Measurements from ENCODE around the gene EVA1A. TPM values are rescaled to one million over a fixed set of nuclear protein-coding genes. Genes with fewer than 3 reads are reported as not detected.

EVA1A gene
- total RNA-seq, 1 donor from 2014 or later: not detected

GRCh38 chr2:75515584-75516368 is 45.0 kb downstream of the EVA1A start:
- Mint-ChIP-seq H3K4me3 (ENCODE audit: unreplicated experiment) (no peak overlapping the region), H3K36me3 (ENCODE audit: unreplicated experiment) (peaks cover 6% of the 10 kb centered on the region), H3K27me3 (ENCODE audit: unreplicated experiment) (no peaks in the 10 kb centered on the region), H3K9me3 (ENCODE audit: unreplicated experiment) (peaks cover 6% of the 10 kb centered on the region), H3K4me1 (ENCODE audit: low read depth, unreplicated experiment) (no peaks in the 10 kb centered on the region), H3K27ac (ENCODE audit: unreplicated experiment) (no peak overlapping the region)
- TF ChIP-seq CTCF (IDR thresholded peaks at IDR 0.05; ENCODE audit: partially characterized antibody, unreplicated experiment): no peak
- no peak for DNase-seq

- TF ChIP-seq CTCF (IDR thresholded peaks at IDR 0.05; ENCODE audit: partially characterized antibody, unreplicated experiment): no peak
- no peak overlapping the region for H3K4me3 Mint-ChIP-seq (ENCODE audit: unreplicated experiment)
- DNase-seq: no peak
- no peaks in the 10 kb centered on the region for H3K4me1 Mint-ChIP-seq (ENCODE audit: low read depth, unreplicated experiment)
- peaks cover 6% of the 10 kb centered on the region for H3K9me3 Mint-ChIP-seq (ENCODE audit: unreplicated experiment)
- H3K27ac Mint-ChIP-seq (ENCODE audit: unreplicated experiment): no peak overlapping the region
- no peaks in the 10 kb centered on the region for H3K27me3 Mint-ChIP-seq (ENCODE audit: unreplicated experiment)
- peaks cover 8% of the 10 kb centered on the region for H3K36me3 Mint-ChIP-seq (ENCODE audit: unreplicated experiment)
These were observed 47.0 kb downstream of the EVA1A start for GRCh38 chr2:75513616-75514170.

- no peak overlapping the region for H3K4me3 Mint-ChIP-seq (ENCODE audit: unreplicated experiment)
- no peak for DNase-seq
- no peaks in the 10 kb centered on the region for H3K4me1 Mint-ChIP-seq (ENCODE audit: low read depth, unreplicated experiment)
- peaks cover 6% of the 10 kb centered on the region for H3K9me3 Mint-ChIP-seq (ENCODE audit: unreplicated experiment)
- peaks cover 10% of the 10 kb centered on the region for H3K36me3 Mint-ChIP-seq (ENCODE audit: unreplicated experiment)
- H3K27ac Mint-ChIP-seq (ENCODE audit: unreplicated experiment): no peak overlapping the region
- H3K27me3 Mint-ChIP-seq (ENCODE audit: unreplicated experiment): no peaks in the 10 kb centered on the region
- TF ChIP-seq CTCF (IDR thresholded peaks at IDR 0.05; ENCODE audit: partially characterized antibody, unreplicated experiment): no peak
These were observed 48.1 kb downstream of the EVA1A start for GRCh38 chr2:75512455-75513212.

GRCh38 chr2:75506101-75506697 is 54.5 kb downstream of the EVA1A start:
- no peak for TF ChIP-seq CTCF (IDR thresholded peaks at IDR 0.05; ENCODE audit: partially characterized antibody, unreplicated experiment)
- Mint-ChIP-seq H3K27ac (ENCODE audit: unreplicated experiment) (no peak overlapping the region), H3K9me3 (ENCODE audit: unreplicated experiment) (no peaks in the 10 kb centered on the region)

More at GRCh38 chr2:75506101-75506697, 54.5 kb downstream of the EVA1A start:
- Mint-ChIP-seq H3K4me1 (ENCODE audit: low read depth, unreplicated experiment) (no peaks in the 10 kb centered on the region), H3K27me3 (ENCODE audit: unreplicated experiment) (no peaks in the 10 kb centered on the region), H3K4me3 (ENCODE audit: unreplicated experiment) (no peak overlapping the region), H3K36me3 (ENCODE audit: unreplicated experiment) (peaks cover 5% of the 10 kb centered on the region)
- DNase-seq: no peak
